ENCODE results near the gene MRC2.

Gene MRC2

DNA sequence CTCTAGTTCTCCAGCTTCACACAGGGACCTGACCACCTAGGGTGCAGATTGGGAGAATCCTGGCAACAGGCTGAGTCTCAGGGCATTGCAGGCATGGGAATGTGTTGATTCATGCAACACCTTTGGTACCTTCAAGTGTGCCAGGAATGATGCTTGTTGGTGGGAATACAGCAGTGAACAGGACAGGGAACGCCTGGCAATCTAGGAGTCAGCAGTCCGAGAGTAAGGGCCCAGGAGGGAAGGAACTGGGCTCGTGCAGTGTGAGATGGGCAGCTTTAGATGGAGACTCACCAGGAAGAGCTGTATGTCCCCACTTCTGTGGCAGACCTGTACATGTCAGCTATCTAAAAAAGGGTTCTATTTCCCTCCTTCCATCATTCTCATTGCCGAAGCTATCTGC lies 12.0 kb upstream of the MRC2 start:
- no peak for DNase-seq

DNA sequence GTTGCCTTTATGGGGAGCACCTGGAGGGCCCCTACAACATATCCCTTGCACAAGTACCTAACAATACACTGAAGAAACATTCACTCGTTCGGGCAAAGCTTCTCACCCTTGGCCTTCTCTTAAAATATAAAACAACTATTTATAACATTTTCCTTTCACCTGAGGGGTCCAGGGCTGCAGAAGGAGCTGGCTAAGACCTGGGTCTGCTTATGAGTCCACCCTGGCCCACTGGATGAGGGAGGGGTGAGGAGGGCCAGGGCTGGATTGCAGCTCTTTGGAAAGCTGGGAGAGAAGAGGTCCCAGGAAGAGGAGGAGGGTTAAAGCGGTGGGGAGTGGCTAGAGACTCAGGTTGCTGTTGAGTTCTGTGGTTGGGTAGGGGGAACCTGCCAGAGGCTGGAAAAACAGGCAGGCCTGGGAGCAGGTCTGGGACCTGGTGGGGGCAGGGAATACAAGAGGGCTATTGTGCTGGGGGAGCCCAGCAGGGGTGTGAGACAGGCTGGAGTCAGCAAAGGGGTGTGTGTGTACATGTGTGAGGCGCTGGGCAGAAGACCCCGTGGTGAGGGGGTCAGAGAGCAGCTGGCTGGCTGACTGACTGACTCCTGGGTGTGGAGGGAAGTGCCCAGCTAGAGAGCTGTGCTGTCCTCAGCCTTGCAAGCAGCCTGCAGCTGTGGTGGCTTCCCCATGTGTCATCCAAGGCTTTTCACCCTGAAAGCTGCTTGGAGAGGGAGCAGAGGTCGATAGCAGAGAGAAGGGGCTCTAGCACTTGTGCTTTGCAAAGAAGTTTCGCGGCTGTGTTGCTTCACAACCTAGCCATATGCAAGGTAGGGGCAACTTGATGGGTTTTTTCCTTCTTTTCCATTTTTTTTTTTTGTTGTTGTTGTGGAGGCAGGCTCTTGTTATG lies 10.2 kb upstream of the MRC2 start:
- DNase-seq, result no peak

DNA sequence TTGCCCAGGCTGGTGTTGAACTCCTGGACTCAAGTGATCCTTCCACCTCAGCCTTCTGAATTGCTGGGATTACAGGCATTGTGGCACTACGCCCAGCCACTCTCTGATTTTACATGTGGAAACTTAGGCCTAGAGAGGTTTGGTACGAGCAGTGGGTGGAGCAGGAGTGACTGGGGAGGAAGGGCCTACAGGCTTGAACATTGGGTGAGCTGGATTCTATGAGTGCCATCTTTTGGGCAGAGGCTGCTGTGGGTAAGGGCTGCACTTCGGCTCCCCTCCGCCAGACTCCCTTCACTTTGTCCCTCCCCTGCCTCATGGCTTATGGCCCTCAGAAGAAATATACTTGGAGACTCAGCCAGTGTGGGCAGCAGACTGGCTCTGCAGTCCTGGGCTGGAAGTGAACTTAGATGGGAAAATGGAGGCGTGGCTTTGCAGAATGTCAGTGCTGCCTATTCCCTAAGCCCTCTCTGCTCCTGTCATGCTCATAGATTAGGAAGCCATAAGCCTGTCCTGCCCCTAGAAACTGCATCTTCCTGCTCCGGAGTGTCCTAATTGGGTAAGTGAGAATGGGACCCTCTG lies 9.5 kb upstream of the MRC2 start:
- no peak for DNase-seq

DNA sequence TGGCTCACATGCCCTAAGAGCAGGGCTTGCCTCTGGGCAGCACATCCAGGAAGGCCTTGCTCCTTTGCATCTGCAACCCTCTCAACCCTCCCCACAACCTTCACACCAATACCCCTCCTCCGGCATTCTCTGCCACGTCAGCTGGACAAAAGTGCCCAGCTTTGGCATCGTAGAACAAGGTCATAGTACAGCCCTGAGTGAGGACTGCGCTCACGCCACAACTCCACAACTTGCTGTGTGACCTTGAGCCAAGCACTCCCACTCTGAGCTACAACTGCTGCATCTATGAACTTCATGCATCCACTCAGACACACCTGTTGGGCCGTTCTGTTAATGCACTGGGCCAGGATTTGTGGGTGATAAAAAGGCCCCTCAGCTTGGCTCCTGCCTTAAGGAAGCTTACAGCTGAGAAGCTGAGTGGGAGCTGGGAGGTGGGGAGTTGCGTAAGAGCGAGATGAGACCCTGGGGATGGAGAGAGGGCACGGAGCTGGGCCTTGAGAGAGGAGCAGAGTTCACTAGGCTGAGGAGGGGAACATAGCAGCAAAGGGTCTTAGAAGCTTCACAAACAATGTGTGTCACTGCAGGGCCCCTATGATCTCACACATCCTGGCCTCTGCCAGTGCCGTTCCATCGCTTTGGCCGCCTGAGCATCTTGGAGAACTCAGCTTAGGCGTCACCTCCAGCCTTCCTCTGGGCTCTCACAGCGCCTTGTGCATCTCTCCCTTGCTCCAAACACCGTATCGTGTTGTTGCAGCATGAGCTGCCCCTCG lies 8.6 kb upstream of the MRC2 start:
- no peak for DNase-seq

DNA sequence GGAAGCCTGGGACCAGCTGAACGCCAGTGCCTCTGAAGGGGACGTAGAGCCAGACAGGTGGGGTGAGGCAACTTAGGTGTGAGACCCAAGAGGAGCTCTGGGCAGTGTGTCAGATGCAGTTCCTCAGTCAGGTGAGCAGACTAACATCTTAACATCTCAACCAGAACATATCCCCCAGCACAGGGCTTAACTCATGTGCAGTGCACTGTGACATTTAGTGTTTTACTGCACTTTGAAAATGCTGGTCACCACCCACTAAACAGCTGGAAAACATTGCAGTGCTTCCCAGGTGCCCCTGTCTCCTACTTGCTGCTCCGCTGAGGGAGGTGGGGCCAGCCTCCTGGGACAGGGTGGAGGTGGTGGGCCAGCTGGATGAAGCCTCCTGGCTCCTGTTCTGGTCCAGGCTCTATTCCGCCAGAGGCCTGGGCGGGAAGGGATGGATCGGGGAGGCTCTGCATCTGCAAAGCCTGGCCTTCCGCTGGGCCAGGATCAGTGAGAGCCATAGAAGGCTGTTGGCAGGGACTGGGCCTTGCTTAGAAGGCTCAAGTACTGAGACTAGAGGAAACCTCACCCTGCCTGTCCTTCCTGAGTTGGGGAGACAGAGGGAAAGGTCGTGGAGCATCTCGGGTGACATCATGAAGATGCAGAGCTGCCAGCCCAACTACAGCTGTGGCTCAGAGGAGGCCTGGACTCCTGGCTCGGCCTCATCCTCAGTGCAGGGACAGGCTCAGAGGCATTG lies 7.9 kb upstream of the MRC2 start:
- no peak for DNase-seq

DNA sequence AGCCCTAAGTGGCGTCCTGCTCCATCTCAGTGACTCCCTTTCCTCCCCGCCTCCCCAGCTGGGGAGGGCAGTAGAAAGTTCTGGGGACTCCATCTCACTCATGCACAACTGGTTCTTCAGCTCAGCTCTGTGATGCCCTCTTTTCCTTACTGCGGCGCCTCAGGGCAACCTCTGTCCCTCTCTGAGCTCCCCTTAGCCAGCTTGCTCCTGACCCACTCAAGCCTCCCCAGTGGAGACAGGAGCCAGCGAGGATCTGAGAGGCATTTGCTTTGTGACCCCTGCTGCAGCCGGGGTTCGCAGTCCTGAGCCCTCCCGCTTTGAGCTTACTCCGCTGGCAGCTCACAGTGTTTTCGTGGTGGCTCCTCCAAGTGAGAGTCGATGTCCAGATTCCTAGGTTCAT lies 6.2 kb upstream of the MRC2 start:
- DNase-seq, result no peak

DNA sequence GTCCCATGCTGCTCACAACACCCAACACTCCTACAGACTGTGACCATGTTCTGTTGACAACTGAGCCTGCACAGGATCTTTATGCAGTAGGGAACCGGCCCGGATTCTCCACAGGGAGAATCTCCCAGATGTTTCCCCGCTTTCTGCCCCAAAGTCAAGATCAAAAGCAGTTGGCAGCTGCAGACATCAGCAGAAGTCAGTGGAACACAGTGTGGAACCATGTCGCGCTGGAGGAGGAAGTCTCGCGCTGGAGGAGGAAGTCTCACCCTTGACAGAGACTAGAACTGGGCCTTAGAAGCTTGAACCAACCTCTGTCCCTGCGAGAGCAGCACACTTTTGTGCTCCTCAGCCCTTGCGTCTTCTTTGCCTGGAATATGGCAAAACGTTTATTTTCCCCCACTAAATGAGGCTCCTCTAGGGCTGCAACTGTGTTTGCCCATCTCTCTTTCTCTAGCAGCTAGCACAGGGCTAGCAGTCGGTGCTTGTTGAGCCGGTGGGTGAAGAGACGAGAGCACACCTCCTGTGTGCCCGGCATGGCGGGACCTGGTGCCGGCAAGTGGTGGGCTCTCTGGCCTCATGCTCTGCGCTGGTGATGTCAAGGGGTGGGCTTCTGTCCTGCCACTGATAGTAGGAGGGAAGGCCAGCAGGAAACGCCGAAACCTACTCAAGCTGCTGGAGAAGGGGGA lies 2.1 kb upstream of the MRC2 start:
- DNase-seq, result no peak

DNA sequence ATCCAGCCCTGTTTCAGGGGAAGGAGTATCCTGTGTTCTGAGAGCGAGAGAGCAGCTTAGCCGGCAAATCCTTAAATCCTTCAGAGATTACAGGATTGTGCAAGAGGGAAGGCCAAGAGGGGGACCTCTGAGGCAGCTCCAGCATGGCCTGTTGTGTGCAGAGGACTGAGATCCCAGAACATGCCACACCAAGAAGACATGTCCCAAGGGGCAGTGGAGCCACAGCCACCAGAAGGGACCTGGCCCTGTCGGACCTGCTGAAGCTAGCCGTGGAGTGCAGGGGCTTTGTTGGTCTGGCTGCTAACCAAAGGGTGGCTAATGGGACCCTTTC lies 1.6 kb upstream of the MRC2 start:
- DNase-seq, result no peak

DNA sequence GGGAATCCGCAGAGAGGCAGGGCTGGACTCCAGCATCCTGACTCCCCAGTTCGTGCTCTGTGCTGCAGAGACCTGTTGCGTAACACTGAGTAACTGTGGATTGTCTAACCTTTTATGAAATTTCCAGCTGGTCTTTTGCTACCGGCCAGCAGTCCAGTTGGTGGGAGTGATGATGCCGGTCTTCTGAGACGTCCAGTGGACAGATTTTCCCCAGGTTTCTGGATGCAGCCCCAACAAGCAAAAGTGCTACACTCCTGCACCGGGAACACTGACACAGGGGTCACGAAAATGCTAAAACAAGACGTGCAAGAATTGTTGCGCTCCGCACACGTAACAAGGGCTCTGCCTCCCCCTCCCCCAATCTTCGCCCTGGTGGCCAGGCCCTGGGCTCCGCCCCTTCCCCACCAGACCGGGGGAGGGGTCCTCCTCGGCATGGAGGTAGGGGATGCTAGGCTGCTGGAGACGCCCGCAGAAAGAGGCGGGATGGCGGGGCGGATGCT lies 701 bp upstream of the MRC2 start:
- no peak for DNase-seq

DNA sequence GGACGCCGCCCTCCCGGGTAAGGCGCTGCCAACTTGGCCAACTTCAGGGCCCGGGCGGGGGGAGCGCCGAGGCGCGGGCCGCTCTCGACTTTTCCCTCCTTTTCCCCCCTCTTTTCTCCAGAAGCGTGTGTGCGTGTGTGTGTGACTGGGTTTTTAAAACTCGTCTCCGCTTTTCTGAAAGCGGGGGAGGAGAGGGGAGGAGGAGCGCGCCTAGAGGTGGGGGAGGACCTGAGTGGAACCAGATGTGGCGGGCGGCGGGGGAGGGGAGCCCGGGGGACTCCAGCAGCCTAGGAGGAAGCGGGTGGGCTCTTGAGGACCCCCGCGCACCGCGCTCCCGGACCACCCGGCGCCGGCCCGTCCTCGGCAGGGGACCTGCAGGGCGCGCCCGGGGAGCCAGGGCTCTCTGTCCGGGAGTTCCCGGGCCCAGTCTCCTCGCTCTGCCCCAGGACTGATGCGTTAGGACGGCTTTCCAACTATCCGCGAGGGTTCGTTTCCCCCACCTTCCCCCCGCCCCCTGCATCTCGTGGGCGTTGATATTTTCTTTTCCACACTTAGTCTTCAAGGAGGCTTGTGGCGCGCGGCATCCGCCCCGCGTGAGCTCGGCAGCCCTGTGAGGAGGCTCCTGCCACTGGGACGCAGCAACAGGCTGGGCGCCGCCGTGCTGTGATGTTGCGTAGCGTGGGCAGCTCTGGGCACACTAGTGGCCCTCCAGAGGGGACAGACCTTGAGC lies 599 bp downstream of the MRC2 start:
- no peak for DNase-seq

DNA sequence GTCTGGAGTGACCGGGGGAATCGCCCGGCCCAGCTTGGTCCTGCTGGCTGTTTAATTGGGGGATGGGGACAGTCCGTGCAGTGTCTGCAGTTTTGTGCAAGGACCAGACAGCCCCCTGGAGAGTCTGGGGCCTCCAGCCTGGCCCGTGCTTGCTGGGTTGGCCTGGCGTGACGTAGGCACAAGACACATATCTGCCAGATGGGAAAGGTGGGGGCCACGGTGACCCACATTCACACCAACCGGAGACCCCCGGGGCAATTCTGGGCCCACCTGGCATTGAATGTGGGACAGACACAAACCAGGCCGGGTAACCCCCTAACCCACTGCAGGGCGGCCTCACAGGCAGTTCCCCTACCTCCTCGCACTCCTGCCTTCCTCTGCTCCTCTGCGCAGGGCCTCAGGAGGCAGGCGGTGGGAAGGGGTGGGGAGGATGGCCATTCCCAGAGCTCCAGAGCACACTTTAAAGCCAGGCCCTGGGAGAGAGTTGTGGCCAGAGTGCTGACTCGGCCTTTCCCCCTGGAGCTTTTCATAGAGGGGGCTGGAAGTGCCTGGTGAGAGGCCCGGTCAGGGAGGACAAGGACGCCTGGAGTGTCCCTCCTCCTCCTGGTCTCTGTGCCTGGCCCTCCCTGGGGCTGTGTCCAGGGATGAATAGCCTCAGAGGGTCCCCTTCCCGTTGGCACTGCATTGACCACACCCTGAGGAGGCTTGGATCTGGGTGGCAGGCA lies 1.5 kb downstream of the MRC2 start:
- DNase-seq, result no peak

DNA sequence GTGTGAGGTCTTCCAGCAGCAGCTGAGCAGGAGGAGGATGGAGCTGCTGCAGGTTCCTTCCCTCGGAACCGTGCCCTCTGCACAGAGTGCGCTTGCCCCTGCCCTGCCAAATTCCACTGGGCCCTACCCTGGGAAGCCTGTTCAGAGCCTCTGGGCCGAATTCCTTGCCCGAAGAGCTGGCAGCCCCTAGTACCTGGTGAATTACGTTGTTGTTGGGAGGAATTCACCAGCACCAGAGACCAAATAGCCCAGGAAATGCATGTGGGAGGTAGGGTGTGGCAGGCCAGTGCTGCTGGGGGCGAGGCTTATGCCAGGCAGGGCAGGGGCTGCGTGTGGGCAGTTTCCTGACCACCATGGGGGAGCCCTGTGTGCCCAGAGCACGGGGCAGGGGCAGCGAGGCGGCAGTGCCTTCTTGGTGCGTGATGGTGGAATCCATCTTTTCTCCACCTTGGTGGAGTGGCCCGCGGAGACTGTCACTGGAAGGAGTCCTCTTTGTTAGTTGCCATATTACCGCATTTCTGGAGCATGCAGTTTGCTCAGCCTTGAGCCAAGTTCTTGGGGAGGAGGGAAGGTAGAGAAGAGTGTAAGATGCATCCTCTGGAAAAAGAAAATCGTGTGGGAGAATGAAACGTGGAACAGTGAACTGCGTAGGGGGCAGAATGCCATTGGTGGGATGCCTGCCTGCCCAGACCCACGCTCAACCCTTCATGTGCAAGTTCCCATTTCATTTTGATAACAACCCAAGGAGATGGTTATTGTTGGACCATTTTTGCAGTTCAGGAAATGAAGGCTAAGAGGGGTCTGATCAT lies 2.3 kb downstream of the MRC2 start:
- DNase-seq, result no peak

DNA sequence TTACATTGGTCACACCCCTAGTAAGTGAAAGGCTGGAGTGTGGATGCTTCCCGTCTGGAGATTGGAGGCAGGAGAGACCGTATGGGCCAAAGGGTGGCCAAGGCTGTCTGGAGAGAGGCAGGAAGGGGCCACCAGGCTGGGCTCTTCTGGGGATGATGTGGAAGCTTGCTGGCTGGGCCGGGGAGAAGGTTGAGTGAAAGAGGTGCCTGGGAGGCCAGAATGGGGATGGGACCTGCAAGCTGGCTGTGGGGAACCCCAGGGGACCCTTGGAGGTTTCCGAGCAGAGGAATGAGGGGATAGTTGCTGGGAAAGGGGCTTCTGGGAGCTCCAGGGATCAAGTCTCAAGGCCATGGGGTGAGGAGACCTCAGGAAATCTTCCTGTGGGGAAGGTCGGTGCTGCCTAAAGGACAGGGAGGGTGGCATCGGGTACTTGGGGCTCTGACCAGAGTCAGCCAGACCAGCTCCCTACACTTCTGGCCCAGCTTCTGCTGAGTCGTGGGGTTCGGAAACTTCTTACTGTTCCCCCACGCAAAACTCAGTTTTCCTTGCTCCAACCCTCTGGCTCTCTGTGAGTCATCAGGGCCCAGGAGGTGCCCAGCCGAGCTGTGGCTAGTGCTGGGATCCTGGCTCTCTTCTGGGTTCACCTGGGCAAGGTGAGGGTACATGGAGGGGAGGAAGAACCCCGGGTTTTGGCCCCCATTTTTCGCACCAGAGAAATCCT lies 3.1 kb downstream of the MRC2 start:
- no peak for DNase-seq

DNA sequence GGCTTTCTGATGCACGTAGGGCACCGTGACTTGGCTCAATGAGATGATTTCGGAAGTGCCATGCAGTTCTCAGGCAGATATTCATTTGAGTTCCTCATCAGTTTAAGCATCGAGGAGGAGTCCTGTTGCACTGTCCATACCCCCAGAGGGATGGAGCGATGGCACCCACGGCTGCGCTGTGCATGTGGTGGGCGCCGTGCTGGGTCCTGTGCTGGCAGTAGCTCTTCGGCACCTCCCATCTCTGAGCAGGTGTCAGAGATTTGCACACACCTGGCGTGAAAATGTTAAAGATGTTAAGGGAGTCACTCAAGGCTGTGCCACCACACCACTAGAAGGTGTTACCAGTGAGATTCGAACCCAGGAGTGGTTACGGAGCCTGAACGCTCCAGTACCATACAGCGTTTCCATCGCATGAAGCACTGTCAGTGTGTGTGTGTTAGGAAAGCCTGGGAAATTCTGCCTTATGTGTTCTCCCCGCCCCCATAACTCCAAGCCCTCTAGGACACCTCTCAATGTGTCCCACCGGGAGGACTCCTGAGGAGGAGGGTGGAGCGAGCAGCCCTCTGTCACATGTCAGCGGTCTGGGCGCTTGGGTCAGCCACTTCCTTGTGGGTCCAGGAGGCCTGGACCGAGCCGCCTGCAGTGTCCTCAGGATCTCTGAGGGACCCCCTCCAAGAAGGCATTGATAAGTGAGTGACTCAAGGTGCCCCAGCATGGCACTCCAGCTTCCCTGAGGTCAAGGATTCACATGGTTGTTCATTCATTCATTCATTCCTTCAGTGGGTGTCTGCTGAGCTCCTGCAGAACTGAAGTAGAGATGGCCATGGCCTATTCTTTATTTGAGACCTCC lies 3.8 kb downstream of the MRC2 start:
- no peak for DNase-seq

DNA sequence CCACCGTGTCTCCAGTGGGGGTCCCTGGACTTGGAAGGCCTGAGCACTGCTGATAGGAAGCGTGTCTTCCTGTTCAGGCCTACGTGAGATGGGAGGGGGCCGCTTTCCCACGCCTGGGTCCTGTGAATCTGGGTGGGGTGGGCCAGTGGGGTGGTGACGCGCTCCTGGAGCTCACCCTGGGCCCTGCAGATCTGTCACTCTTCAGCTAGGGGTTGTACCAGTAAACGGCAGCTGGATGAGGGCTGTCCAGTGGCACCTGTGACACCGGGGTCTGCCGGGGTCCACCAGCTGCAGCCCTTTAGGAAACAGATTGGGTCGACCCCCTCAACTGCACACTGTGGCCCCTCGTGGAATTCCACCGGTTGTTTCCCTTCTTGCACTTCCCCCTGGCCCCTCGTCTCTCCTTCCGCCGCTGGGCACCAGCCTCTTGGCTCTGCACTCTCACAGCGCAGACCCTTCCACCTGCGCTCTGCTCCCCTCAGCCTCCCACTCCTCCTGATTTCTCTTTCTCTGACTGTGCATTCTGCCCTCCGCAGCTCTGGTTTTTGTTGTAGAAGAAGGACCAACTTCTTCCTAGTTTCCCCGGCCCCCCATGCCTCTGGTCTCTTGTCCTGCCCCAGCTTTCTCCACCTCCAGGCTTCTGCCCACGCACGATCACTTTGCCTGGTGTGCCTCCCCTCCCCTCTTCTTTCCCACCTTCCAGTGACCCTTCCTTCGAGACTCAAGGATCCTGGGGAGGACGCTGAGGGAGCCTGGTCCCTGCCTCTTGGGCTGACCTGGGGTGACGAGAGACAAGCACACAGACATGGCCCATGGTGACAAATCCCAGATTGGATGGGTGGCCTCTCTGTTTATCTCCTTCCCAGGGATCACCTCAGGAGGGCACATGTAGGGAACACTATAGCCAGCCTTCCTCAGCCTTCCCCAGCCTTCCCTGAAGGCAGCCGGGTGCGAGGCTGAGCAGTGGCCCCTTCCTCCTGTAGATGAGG lies 4.8 kb downstream of the MRC2 start:
- DNase-seq, result no peak

DNA sequence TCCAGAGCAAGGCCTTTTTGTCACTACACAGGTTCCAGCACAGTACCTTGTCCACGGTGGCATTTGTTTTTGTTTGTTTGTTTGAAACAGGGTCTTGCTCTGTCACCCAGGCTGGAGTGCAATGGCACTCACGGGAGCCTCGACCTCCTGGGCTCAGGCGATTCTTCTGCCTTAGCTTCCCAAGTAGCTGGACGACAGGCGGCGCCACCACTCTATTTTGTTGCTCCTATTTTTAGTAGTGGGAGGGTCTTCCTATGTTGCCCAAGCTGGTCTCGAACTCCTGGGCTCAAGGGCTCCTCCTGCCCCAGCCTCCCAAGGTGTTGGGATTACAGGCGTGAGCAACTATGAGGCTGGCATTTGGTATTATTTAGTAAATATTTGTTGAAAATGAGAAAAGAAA lies 10.3 kb downstream of the MRC2 start:
- no peak for DNase-seq

DNA sequence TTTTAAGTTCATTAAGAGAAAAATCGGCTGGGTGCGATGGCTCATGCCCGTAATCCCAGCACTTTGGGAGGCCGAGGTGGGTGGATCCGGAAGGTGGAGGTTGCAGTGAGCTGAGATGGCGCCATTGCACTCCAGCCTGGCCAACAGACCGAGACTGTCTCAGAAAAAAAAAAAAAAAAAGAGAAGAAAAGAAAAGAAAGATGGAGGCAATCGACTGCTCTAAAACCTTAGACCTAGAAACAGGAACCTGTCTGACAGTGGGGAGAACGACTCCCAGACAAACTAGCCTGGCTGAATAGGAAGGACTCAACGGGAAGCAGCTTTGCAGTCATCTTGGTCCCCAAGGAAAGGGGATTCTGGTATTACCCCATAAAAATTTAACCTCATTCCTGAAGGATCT lies 13.7 kb downstream of the MRC2 start:
- no peak for DNase-seq

All from activated effector memory CD4-positive, alpha-beta T cell treated with Interleukin-2 at 50 U/mL for 16 hours (primary cell).